Type B pancreatic cell (in vitro differentiated cells): ENCODE results near the gene TBC1D22A. TPM values are rescaled to one million over a fixed set of nuclear protein-coding genes. Genes with fewer than 3 reads are reported as not detected.
"Not testable (repeated sequence)": the region's sequence is repeated elsewhere in the genome, so short reads cannot be mapped to it uniquely, and the experiment has no call there.

Experiments
- DNase-seq: peaks from one replicate; pipeline ENCODE4 v3.0.0; 2021; ENCODE audit warnings: mixed read lengths; ENCODE audit not compliant: unreplicated experiment; ENCODE audit errors: extremely low spot score
- H3K27ac Mint-ChIP-seq: 2 replicates; pipeline ENCODE4 v1.8.0; 2021; ENCODE audit warnings: mild to moderate bottlenecking, mixed read lengths
- H3K27me3 Mint-ChIP-seq: 2 replicates; pipeline ENCODE4 v1.8.0; 2021; ENCODE audit warnings: mixed read lengths
- H3K36me3 Mint-ChIP-seq: 2 replicates; pipeline ENCODE4 v1.8.0; 2021; ENCODE audit warnings: mixed read lengths
- H3K4me1 Mint-ChIP-seq: one replicate; pipeline ENCODE4 v1.8.0; 2021; ENCODE audit warnings: mixed read lengths; ENCODE audit not compliant: unreplicated experiment
- H3K4me3 Mint-ChIP-seq: 2 replicates; pipeline ENCODE4 v1.8.0; 2021; ENCODE audit warnings: mild to moderate bottlenecking, mixed read lengths
- H3K9me3 Mint-ChIP-seq: 2 replicates; pipeline ENCODE4 v1.8.0; 2021; ENCODE audit warnings: mixed read lengths
- CTCF ChIP-seq: fragments of 200-600 bp; sonication (generic); conservative IDR thresholded peaks from 2 replicates; pipeline ENCODE4 v1.5.0; 2021; ENCODE audit warnings: antibody characterized with exemption, mild to moderate bottlenecking
- total RNA-seq: library from RNA; stranded (reverse); gene quantifications from 2 replicates; pipeline ENCODE4 v1.2.1, GENCODE V29; 2021; ENCODE audit warnings: low replicate concordance

Gene TBC1D22A
- total RNA-seq, 1 donor from 2014 or later = 16.2 TPM

- Mint-ChIP-seq H3K27ac (no peak overlapping the region), H3K4me1 (peaks cover 12% of the 10 kb centered on the region), H3K4me3 (no peak overlapping the region), H3K9me3 (no peaks in the 10 kb centered on the region), H3K27me3 (no peaks in the 10 kb centered on the region), H3K36me3 (no peaks in the 10 kb centered on the region)
- no peak for TF ChIP-seq CTCF
- no peak for DNase-seq
These were observed 402.3 kb downstream of the TBC1D22A start for GRCh38 chr22:47164514-47165337.

GRCh38 chr22:47165338-47166032 lies 403.0 kb downstream of the TBC1D22A start:
- no peak for TF ChIP-seq CTCF
- peak; percentile 66 for DNase-seq
- Mint-ChIP-seq H3K27me3 (no peaks in the 10 kb centered on the region), H3K4me3 (no peak overlapping the region), H3K36me3 (no peaks in the 10 kb centered on the region), H3K27ac (no peak overlapping the region), H3K4me1 (peaks cover 12% of the 10 kb centered on the region), H3K9me3 (no peaks in the 10 kb centered on the region)

GRCh38 chr22:47166033-47166404 lies 403.6 kb downstream of the TBC1D22A start:
- Mint-ChIP-seq H3K9me3 (no peaks in the 10 kb centered on the region), H3K4me1 (peaks cover 12% of the 10 kb centered on the region), H3K27ac (peak overlapping the region; percentile 46), H3K36me3 (no peaks in the 10 kb centered on the region), H3K27me3 (no peaks in the 10 kb centered on the region), H3K4me3 (no peak overlapping the region)
- peak; percentile 7 for DNase-seq
- no peak for TF ChIP-seq CTCF

- H3K4me3 Mint-ChIP-seq = no peak overlapping the region
- peaks cover 12% of the 10 kb centered on the region for H3K4me1 Mint-ChIP-seq
- no peak overlapping the region for H3K27ac Mint-ChIP-seq
- H3K36me3 Mint-ChIP-seq = no peaks in the 10 kb centered on the region
- no peaks in the 10 kb centered on the region for H3K9me3 Mint-ChIP-seq
- peak; percentile 57 for DNase-seq
- no peak for TF ChIP-seq CTCF
- H3K27me3 Mint-ChIP-seq = no peaks in the 10 kb centered on the region
These were observed 404.1 kb downstream of the TBC1D22A start for GRCh38 chr22:47166446-47167016.

GRCh38 chr22:47167056-47167455 lies 404.6 kb downstream of the TBC1D22A start:
- no peak overlapping the region for H3K4me3 Mint-ChIP-seq
- no peak for TF ChIP-seq CTCF
- no peak overlapping the region for H3K27ac Mint-ChIP-seq
- peak; percentile 29 for DNase-seq
- peaks cover 12% of the 10 kb centered on the region for H3K4me1 Mint-ChIP-seq
- no peaks in the 10 kb centered on the region for H3K27me3 Mint-ChIP-seq
- no peaks in the 10 kb centered on the region for H3K36me3 Mint-ChIP-seq
- H3K9me3 Mint-ChIP-seq = no peaks in the 10 kb centered on the region

GRCh38 chr22:47167921-47168320 lies 405.5 kb downstream of the TBC1D22A start:
- H3K9me3 Mint-ChIP-seq = not testable (repeated sequence)
- peak; percentile 25 for DNase-seq

More at GRCh38 chr22:47167921-47168320, 405.5 kb downstream of the TBC1D22A start:
- not testable (repeated sequence) for H3K27me3 Mint-ChIP-seq, H3K27ac Mint-ChIP-seq, H3K36me3 Mint-ChIP-seq, H3K4me3 Mint-ChIP-seq
- peaks cover 12% of the 10 kb centered on the region for H3K4me1 Mint-ChIP-seq
